Loucy (cell line): Measurements from ENCODE around the gene CSNK2B.
A peak's percentile ranks its signal among the peaks of the same experiment; 100 is the strongest.

Experiments
- H2AFZ ChIP-seq: fragments of 200-600 bp; sonication (generic); 2 replicates; pipeline ENCODE4 v1.6.0; 2016; ENCODE audit warnings: antibody characterized with exemption, mild to moderate bottlenecking, low read length, moderate library complexity
- H3F3A ChIP-seq: fragments of 200-600 bp; 2 replicates; pipeline ENCODE4 v1.6.0; 2016; ENCODE audit warnings: antibody characterized with exemption, low read depth, mild to moderate bottlenecking
- H3K27me3 ChIP-seq: fragments of 200-600 bp; sonication (generic); 2 replicates; pipeline ENCODE4 v1.6.1; 2014; ENCODE audit warnings: low read length, mild to moderate bottlenecking; ENCODE audit not compliant: insufficient read depth, poor library complexity, severe bottlenecking
- H3K36me3 ChIP-seq: fragments of 200-600 bp; sonication (generic); 2 replicates; pipeline ENCODE4 v1.6.1; 2016; ENCODE audit warnings: low read length; ENCODE audit not compliant: insufficient read depth
- H3K4me1 ChIP-seq: fragments of 200-600 bp; sonication (generic); 2 replicates; pipeline ENCODE4 v1.5.1; 2014; ENCODE audit warnings: low read length, mild to moderate bottlenecking; ENCODE audit not compliant: insufficient read depth, poor library complexity, severe bottlenecking
- H3K4me2 ChIP-seq: fragments of 200-600 bp; sonication (generic); 2 replicates; pipeline ENCODE4 v1.6.0; 2014; ENCODE audit warnings: antibody characterized with exemption, low read length, low read depth, mild to moderate bottlenecking; ENCODE audit not compliant: poor library complexity, severe bottlenecking
- H3K4me3 ChIP-seq: fragments of 200-600 bp; sonication (generic); 2 replicates; pipeline ENCODE4 v1.5.1; 2014; ENCODE audit warnings: low read length, mild to moderate bottlenecking, mixed read lengths; ENCODE audit not compliant: poor library complexity, severe bottlenecking
- H3K79me2 ChIP-seq: fragments of 200-600 bp; sonication (generic); 2 replicates; pipeline ENCODE4 v1.6.1; 2014; ENCODE audit warnings: low read length; ENCODE audit not compliant: insufficient read depth
- H3K9ac ChIP-seq: fragments of 200-600 bp; sonication (generic); 2 replicates; pipeline ENCODE4 v1.6.0; 2014; ENCODE audit warnings: mild to moderate bottlenecking, low read depth, low read length, moderate library complexity; ENCODE audit not compliant: poor library complexity, severe bottlenecking
- H3K9me2 ChIP-seq: fragments of 200-600 bp; sonication (generic); replicated peaks from 2 replicates; pipeline ENCODE4 v1.6.1; 2016; ENCODE audit warnings: low read depth, low read length, mixed read lengths
- H3K9me3 ChIP-seq: fragments of 200-600 bp; sonication (generic); 2 replicates; pipeline ENCODE4 v1.6.1; 2014; ENCODE audit warnings: mild to moderate bottlenecking, antibody characterized with exemption, low read length, low read depth; ENCODE audit not compliant: insufficient read depth
- H4K20me1 ChIP-seq: fragments of 200-600 bp; sonication (generic); 2 replicates; pipeline ENCODE4 v1.6.0; 2014; ENCODE audit warnings: antibody characterized with exemption, low read length, mild to moderate bottlenecking; ENCODE audit not compliant: insufficient read depth, poor library complexity, severe bottlenecking
- EZH2phosphoT487 ChIP-seq: fragments of 200-600 bp; IDR thresholded peaks from 2 replicates; pipeline ENCODE4 v1.6.1; 2018; ENCODE audit warnings: antibody characterized with exemption, mild to moderate bottlenecking, moderate library complexity, borderline replicate concordance
- TF ChIP-seq, protein P1 (sequence below): fragments of 200-600 bp; sonication (generic); conservative IDR thresholded peaks from 2 replicates; pipeline ENCODE4 v1.5.1; 2014; ENCODE audit warnings: mild to moderate bottlenecking, antibody characterized with exemption, low read length

The CSNK2B gene

DNA sequence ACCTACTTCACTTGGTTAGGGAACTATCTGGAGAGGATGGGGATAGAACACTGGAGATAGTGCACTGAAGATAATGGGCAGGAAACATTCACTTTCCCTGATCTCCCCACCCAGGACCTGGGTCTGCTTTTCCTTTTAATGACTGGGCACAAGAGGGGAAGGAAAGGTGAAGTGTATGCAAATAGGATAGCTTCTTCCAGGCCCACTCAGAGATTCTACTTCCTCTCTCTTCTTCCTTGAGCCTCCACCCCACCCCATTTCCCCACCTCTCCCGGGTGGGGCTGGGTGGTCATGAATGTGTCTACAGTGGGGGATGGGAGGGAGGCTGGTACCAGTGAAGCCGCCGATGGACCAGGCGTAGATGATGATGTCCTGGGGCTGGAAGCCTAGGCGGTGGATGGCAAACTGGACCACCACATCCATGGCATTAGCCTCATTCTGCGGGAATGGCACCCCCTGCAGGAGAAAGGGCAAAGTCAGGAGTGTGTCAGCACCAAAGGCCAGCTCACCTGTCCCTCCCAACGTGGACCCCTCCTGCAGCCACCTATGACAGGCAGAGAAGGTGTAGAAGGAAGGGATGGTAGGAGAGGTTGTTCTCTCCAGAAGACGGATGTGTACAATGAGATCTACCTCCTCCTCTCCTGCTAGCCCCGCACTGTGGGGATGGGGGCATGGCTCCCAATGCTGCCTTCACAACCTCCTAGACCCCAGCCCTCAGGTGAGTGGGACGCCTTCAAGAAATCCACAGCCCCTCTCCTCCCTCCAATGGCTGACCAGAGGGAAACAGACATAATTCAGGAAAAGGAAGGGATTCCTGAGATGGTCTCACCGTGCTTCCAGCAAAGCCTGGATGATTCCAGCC lies 23.6 kb downstream of the CSNK2B start:
- Histone ChIP-seq H3K4me3 (no peak overlapping the region), H3K4me2 (no peak overlapping the region), H3K9ac (no peak overlapping the region), H3K27me3 (no peaks in the 10 kb centered on the region), H3K9me2 (no peaks in the 10 kb centered on the region), H3F3A (no peaks in the 10 kb centered on the region), H2AFZ (no peak overlapping the region), H4K20me1 (no peaks in the 10 kb centered on the region), H3K9me3 (no peaks in the 10 kb centered on the region), H3K79me2 (no peaks in the 10 kb centered on the region), H3K36me3 (peaks cover 83% of the 10 kb centered on the region; the same call in 1 of the 2 replicates), H3K4me1 (no peaks in the 10 kb centered on the region)
- TF ChIP-seq EZH2phosphoT487 = no peak
- TF ChIP-seq, protein P1, sequence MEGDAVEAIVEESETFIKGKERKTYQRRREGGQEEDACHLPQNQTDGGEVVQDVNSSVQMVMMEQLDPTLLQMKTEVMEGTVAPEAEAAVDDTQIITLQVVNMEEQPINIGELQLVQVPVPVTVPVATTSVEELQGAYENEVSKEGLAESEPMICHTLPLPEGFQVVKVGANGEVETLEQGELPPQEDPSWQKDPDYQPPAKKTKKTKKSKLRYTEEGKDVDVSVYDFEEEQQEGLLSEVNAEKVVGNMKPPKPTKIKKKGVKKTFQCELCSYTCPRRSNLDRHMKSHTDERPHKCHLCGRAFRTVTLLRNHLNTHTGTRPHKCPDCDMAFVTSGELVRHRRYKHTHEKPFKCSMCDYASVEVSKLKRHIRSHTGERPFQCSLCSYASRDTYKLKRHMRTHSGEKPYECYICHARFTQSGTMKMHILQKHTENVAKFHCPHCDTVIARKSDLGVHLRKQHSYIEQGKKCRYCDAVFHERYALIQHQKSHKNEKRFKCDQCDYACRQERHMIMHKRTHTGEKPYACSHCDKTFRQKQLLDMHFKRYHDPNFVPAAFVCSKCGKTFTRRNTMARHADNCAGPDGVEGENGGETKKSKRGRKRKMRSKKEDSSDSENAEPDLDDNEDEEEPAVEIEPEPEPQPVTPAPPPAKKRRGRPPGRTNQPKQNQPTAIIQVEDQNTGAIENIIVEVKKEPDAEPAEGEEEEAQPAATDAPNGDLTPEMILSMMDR = peak; percentile 69

GRCh38 chr6:31690231-31691077 lies 24.6 kb downstream of the CSNK2B start:
- Histone ChIP-seq H3K36me3 (peaks cover 92% of the 10 kb centered on the region; the same call in 1 of the 2 replicates), H3K4me2 (no peak overlapping the region)

GRCh38 chr6:31691078-31691463 lies 25.2 kb downstream of the CSNK2B start:
- Histone ChIP-seq H3K4me2 (no peak overlapping the region), H3K9me2 (no peaks in the 10 kb centered on the region), H3F3A (no peaks in the 10 kb centered on the region), H4K20me1 (no peaks in the 10 kb centered on the region), H3K36me3 (peaks cover 91% of the 10 kb centered on the region; the same call in 1 of the 2 replicates), H3K79me2 (no peaks in the 10 kb centered on the region), H2AFZ (no peak overlapping the region), H3K9ac (no peak overlapping the region), H3K4me1 (no peaks in the 10 kb centered on the region), H3K27me3 (no peaks in the 10 kb centered on the region), H3K4me3 (no peak overlapping the region), H3K9me3 (no peaks in the 10 kb centered on the region)
- TF ChIP-seq, protein P1 = no peak
- TF ChIP-seq EZH2phosphoT487 = no peak

More at GRCh38 chr6:31690231-31691077, 24.6 kb downstream of the CSNK2B start:
- H3K9me2 ChIP-seq = no peaks in the 10 kb centered on the region
- H3K9ac ChIP-seq = no peak overlapping the region
- H3F3A ChIP-seq = no peaks in the 10 kb centered on the region
- H3K27me3 ChIP-seq = no peaks in the 10 kb centered on the region
- H3K4me1 ChIP-seq = no peaks in the 10 kb centered on the region
- TF ChIP-seq, protein P1 = no peak
- no peak overlapping the region for H2AFZ ChIP-seq
- H4K20me1 ChIP-seq = no peaks in the 10 kb centered on the region
- H3K79me2 ChIP-seq = no peaks in the 10 kb centered on the region
- no peak overlapping the region for H3K4me3 ChIP-seq
- no peaks in the 10 kb centered on the region for H3K9me3 ChIP-seq
